Tibial nerve (tissue), 4 donors: Measurements from ENCODE around the gene MON1A.

Experiments used
- CTCF ChIP-seq, 5 experiments: fragments of 200-600 bp in 3 of 5; fragments of 450-650 bp in 2 of 5; sonication (generic) in 3 of 5; IDR thresholded peaks; one replicate each; pipeline ENCODE4 v1.5.1; 2016 to 2019; ENCODE audit warnings: antibody characterized with exemption in 5 of 5, mild to moderate bottlenecking in 3 of 5, moderate library complexity in 2 of 5
- EP300 ChIP-seq, 2 donors: sonication (generic); formaldehyde crosslinking; IDR thresholded peaks; one replicate each; pipeline ENCODE4 v1.6.1; 2017; ENCODE audit warnings: antibody characterized with exemption in 2 of 2, mild to moderate bottlenecking in 1 of 2
- POLR2A ChIP-seq, 2 donors: fragments of 450-650 bp; IDR thresholded peaks; one replicate each; pipeline ENCODE4 v1.6.1; 2017; ENCODE audit warnings: antibody characterized with exemption in 2 of 2, mild to moderate bottlenecking in 2 of 2, moderate library complexity in 2 of 2

GRCh38 chr3:49942651-49943050 is 13.0 kb upstream of the MON1A start:
- no peak for TF ChIP-seq CTCF (IDR thresholded peaks at IDR 0.05)
- no peak for TF ChIP-seq POLR2A (IDR thresholded peaks at IDR 0.05)
- TF ChIP-seq EP300 (IDR thresholded peaks at IDR 0.05) = no peak
